Dendritic cell treated with granulocyte-macrophage colony-stimulating factor and Interleukin-4, amounts not matched to agents 40 ng/mL and 50 ng/mL, for 4 days (primary cell): ENCODE data around the gene STUB1.

Source experiments
- H3K27ac Mint-ChIP-seq: one replicate; pipeline ENCODE4 v1.8.0; 2022; ENCODE audit warnings: mild to moderate bottlenecking, mixed read lengths
- H3K27me3 Mint-ChIP-seq: one replicate; pipeline ENCODE4 v1.8.0; 2022; ENCODE audit warnings: mild to moderate bottlenecking, mixed read lengths
- H3K36me3 Mint-ChIP-seq: one replicate; pipeline ENCODE4 v1.8.0; 2022; ENCODE audit warnings: low read depth, mixed read lengths
- H3K4me1 Mint-ChIP-seq: one replicate; pipeline ENCODE4 v1.8.0; 2022; ENCODE audit warnings: low read depth, mixed read lengths
- H3K4me3 Mint-ChIP-seq: one replicate; pipeline ENCODE4 v1.8.0; 2022; ENCODE audit warnings: mild to moderate bottlenecking, moderate library complexity, mixed read lengths
- H3K9me3 Mint-ChIP-seq: one replicate; pipeline ENCODE4 v1.8.0; 2022; ENCODE audit warnings: mixed read lengths
- intact Hi-C: fragments of 100-400 bp; cut with micrococcal nuclease; formaldehyde crosslinking; loops from one replicate; pipeline ENCODE4 v1.15.0; 2022

Gene STUB1

GRCh38 chr16:676565-676902 is 3.7 kb upstream of the STUB1 start:
- no peaks in the 10 kb centered on the region for H3K9me3 Mint-ChIP-seq
- intact Hi-C loops = no loop called here
- H3K4me1 Mint-ChIP-seq = peaks cover 33% of the 10 kb centered on the region
- H3K4me3 Mint-ChIP-seq = no peak overlapping the region
- peaks cover 38% of the 10 kb centered on the region for H3K27me3 Mint-ChIP-seq
- H3K27ac Mint-ChIP-seq = no peak overlapping the region
- H3K36me3 Mint-ChIP-seq = peaks cover 43% of the 10 kb centered on the region

GRCh38 chr16:676913-677312 is 3.3 kb upstream of the STUB1 start:
- no peak overlapping the region for H3K27ac Mint-ChIP-seq
- H3K27me3 Mint-ChIP-seq = peaks cover 38% of the 10 kb centered on the region
- no peaks in the 10 kb centered on the region for H3K9me3 Mint-ChIP-seq
- H3K4me1 Mint-ChIP-seq = peaks cover 37% of the 10 kb centered on the region
- no peak overlapping the region for H3K4me3 Mint-ChIP-seq
- intact Hi-C loops = no loop called here
- peaks cover 43% of the 10 kb centered on the region for H3K36me3 Mint-ChIP-seq

- Mint-ChIP-seq H3K4me1 (peaks cover 43% of the 10 kb centered on the region), H3K27ac (no peak overlapping the region), H3K9me3 (no peaks in the 10 kb centered on the region), H3K36me3 (peaks cover 43% of the 10 kb centered on the region), H3K4me3 (no peak overlapping the region), H3K27me3 (peaks cover 38% of the 10 kb centered on the region)
- intact Hi-C loops = no loop called here
Observed at GRCh38 chr16:677316-678190, 2.7 kb upstream of the STUB1 start.

GRCh38 chr16:678209-678857 is 1.9 kb upstream of the STUB1 start:
- Mint-ChIP-seq H3K4me1 (peaks cover 51% of the 10 kb centered on the region), H3K27ac (no peak overlapping the region)
- intact Hi-C loops = no loop called here

GRCh38 chr16:678858-679813 is 1.1 kb upstream of the STUB1 start:
- Mint-ChIP-seq H3K4me1 (peaks cover 56% of the 10 kb centered on the region), H3K9me3 (no peaks in the 10 kb centered on the region), H3K36me3 (peaks cover 43% of the 10 kb centered on the region), H3K27me3 (peaks cover 37% of the 10 kb centered on the region), H3K27ac (peak overlapping the region; percentile 88), H3K4me3 (peak overlapping the region; percentile 81)
- intact Hi-C loops = no loop called here

More at GRCh38 chr16:678209-678857, 1.9 kb upstream of the STUB1 start:
- Mint-ChIP-seq H3K27me3 (peaks cover 38% of the 10 kb centered on the region), H3K36me3 (peaks cover 43% of the 10 kb centered on the region), H3K9me3 (no peaks in the 10 kb centered on the region), H3K4me3 (no peak overlapping the region)

- intact Hi-C loops = no loop called here
- H3K4me3 Mint-ChIP-seq = peak overlapping the region; percentile 84
Observed at GRCh38 chr16:680625-680945, 375 bp downstream of the STUB1 start.

GRCh38 chr16:680967-681745 is 946 bp downstream of the STUB1 start:
- peaks cover 21% of the 10 kb centered on the region for H3K27me3 Mint-ChIP-seq
- peaks cover 64% of the 10 kb centered on the region for H3K4me1 Mint-ChIP-seq
- peaks cover 54% of the 10 kb centered on the region for H3K36me3 Mint-ChIP-seq
- intact Hi-C loops = no loop called here
- H3K9me3 Mint-ChIP-seq = no peaks in the 10 kb centered on the region
- H3K4me3 Mint-ChIP-seq = peak overlapping the region; percentile 84
- H3K27ac Mint-ChIP-seq = peak overlapping the region; percentile 88

More at GRCh38 chr16:680625-680945, 375 bp downstream of the STUB1 start:
- Mint-ChIP-seq H3K4me1 (peaks cover 59% of the 10 kb centered on the region), H3K27ac (peak overlapping the region; percentile 88), H3K9me3 (no peaks in the 10 kb centered on the region), H3K27me3 (peaks cover 26% of the 10 kb centered on the region), H3K36me3 (peaks cover 48% of the 10 kb centered on the region)

- H3K27me3 Mint-ChIP-seq = peaks cover 13% of the 10 kb centered on the region
- H3K4me1 Mint-ChIP-seq = peaks cover 70% of the 10 kb centered on the region
- H3K27ac Mint-ChIP-seq = peak overlapping the region; percentile 88
- H3K4me3 Mint-ChIP-seq = peak overlapping the region; percentile 84
- no peaks in the 10 kb centered on the region for H3K9me3 Mint-ChIP-seq
- peaks cover 61% of the 10 kb centered on the region for H3K36me3 Mint-ChIP-seq
- intact Hi-C loops = no loop called here
Observed at GRCh38 chr16:681746-682427, 1.7 kb downstream of the STUB1 start.

- intact Hi-C loops = no loop called here
- Mint-ChIP-seq H3K27ac (peak overlapping the region; percentile 87), H3K36me3 (peaks cover 70% of the 10 kb centered on the region), H3K27me3 (peaks cover 6% of the 10 kb centered on the region), H3K9me3 (no peaks in the 10 kb centered on the region), H3K4me3 (peak overlapping the region; percentile 79), H3K4me1 (peaks cover 70% of the 10 kb centered on the region)
Observed at GRCh38 chr16:682493-683395, 2.5 kb downstream of the STUB1 start.

- Mint-ChIP-seq H3K27ac (peak overlapping the region; percentile 87), H3K9me3 (no peaks in the 10 kb centered on the region), H3K4me3 (peak overlapping the region; percentile 79), H3K27me3 (no peaks in the 10 kb centered on the region), H3K36me3 (peaks cover 71% of the 10 kb centered on the region), H3K4me1 (peaks cover 71% of the 10 kb centered on the region)
- intact Hi-C loops = no loop called here
Observed at GRCh38 chr16:683396-684070, 3.3 kb downstream of the STUB1 start.

GRCh38 chr16:684071-684794 is 4.0 kb downstream of the STUB1 start, which contains the start of gene JMJD8:
TSS of gene JMJD8 (minus strand) at chr16:684334. CDS start at chr16:684319, 15 bp downstream.
- peak within 1 kb of the TSS; percentile 84 for H3K4me3 Mint-ChIP-seq
- peak within 1 kb of the TSS; percentile 87 for H3K27ac Mint-ChIP-seq
- H3K36me3 Mint-ChIP-seq = peaks cover 71% of the 10 kb centered on the region
- no peaks in the 10 kb centered on the region for H3K9me3 Mint-ChIP-seq
- H3K4me1 Mint-ChIP-seq = peaks cover 72% of the 10 kb centered on the region
- intact Hi-C loops = no loop called here
- H3K27me3 Mint-ChIP-seq = no peaks in the 10 kb centered on the region
